Ramos (cell line): ENCODE results near the gene ANAPC5.

Source experiments
- in situ Hi-C: fragments of 300-500 bp; cut with MboI; formaldehyde crosslinking; loops from one replicate; pipeline ENCODE4 v1.14.3; 2022; ENCODE audit warnings: low sequenced_read_pairs; ENCODE audit not compliant: unreplicated experiment

ANAPC5 gene

DNA sequence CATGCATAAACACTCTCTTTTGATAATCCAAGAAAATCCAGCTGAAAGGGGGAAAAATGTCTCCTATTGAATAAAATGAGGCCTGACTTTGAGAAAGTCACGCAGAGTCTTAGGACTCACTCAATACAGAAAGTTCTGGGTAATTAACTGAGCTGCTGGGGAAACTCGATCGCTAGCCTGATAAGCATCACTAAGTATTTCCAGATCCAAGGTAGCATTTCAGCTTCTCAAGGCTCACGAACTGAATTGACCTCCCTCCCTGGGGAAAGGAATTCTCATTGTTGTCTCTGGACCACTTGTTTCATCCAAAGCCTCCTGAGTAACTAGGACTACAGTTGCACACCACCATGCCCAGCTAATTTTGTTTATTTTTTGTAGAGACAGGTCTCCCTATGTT, 13.8 kb upstream of the ANAPC5 start:
- in situ Hi-C loops = no loop called here

DNA sequence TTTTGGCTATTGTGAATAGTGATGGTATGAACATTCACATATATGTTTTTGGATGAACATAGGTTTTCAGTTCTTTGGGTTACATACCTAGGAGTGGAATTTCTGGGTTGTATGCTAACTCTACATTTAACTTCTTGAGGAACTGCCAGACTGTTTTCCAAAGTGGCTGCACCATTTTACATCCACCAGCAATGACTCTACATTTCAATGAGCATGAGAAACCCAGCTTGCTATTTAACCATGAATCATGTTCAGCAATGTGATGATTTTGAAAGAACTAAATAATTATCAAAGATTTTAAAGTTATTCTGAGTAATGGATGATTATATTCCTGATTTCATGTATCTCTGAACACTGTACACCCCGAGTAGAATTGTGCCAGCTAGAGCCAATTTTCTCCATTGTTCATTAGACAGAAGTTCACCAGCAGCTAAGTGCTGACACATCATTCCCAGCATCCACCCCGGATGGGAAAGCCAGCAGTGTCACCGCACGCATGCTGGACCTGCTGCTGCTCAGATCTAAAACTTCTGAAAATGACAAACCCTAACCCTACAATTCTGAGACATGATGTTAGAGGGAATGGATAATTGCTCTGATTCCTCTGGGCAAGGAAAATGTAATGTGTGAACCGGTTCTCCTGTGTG, 13.3 kb upstream of the ANAPC5 start:
- in situ Hi-C loops = no loop called here

DNA sequence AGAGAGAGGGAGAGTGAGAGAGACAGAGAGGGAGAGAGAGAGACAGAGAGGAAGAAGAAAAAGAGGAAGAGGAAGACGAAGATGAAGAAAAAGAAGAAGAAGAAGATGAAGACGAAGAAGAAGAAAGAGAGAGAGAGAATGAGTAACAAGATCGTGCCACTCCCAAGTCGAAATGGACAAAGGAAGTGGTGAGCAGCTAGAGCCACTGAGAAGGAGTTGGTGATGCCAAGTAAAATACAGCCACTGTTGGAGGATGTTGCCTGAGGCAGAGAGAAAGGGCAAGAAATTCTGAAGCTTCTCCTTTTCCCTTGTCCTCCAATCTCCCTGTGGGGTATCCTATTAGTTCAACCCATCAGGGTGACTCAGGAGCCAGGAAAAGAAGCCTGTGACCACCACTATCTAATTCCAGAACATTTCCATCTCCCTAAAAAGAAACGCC, 12.5 kb upstream of the ANAPC5 start:
- in situ Hi-C loops = no loop called here

DNA sequence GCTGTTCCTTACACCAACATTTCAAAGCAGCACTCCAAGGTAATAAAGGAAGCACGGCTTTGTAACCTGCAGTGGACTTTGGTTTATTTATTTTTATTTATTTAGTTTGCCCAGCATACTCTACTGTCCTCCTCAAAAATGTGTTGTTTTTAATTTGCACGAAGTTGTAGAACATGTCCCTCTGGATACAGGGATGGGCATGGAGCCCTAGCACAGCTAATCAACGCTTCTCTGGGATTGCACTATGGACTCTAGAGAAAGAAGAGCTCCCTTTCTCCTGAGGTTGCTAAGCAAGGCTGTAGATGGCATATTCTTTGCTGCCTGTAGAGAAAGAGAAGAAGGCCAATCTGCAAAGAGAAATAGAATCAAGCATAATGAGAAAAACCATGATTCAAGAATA, 5.9 kb upstream of the ANAPC5 start:
- in situ Hi-C loops = no loop called here

DNA sequence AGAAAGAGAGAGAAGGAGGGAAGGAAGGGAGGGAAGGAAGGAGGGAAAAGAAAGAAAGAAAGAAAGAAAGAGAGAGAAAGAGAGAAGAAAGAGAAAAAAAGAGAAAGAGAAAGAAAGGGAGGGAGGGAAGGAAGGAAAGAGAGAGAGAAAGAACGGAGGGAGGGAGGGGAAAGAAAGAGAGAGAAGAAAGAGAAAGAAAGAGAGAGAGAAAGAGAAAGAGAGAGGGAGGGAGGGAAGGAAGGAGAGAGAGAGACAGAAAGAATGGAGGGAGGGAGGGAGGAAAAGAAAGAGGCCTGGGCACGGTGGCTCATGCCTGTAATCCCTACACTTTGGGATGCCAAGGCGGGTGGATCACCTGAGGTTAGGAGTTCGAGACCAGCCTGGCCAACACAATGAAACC, 5.1 kb upstream of the ANAPC5 start:
- in situ Hi-C loops = no loop called here

DNA sequence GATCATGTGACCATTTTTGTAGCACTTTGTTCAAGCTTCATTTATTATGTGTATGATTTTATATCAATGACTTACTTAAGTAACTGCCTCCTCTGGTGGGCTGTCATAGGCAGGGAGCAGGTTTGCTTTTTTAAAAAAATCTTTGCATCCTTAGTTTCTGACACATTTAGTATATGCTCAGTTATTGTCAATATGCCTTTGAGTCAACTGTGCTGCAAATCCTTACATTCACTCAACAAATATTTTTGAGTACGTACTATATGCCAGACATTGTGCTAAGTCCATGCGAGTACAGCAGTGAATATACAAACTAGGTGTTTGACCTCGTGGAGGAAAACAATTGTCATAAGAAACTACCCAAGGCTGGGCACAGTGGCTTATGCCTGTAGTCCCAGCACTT, 4.4 kb upstream of the ANAPC5 start:
- in situ Hi-C loops = no loop called here

DNA sequence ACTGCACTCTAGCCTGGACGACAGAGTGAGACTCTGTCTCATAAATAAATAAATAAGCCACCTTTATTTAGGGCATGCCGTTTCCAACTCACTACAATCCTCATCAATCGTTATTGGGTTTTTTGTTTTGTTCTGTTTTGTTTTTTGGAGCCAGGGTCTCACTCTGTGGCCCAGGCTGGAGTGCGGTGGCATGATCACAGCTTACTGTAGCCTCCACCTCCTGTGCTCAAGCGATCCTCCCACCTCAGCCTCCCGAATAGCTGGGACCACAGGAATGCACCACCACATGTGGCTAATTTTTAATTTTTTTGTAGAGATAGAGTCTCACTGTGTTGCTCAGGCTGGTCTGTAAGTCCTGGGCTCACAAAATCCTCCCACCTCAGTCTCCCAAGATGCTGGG, 3.6 kb upstream of the ANAPC5 start:
- in situ Hi-C loops = no loop called here

DNA sequence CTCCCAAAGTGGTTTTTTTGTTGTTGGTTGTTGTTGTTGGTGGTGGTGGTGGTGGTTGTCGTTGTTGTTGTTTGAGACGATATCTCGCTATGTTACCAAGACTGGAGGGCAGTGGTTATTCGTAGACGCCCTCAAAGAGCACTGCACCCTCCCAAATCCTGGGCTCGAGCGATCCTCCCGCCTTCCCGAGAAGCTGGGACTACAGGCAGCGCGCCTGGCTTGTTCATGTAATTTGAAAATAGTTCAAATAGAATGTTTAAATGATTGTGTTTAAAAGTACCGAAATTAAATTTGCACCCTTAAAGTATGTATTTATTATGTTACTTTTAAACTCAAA, 439 bp upstream of the ANAPC5 start:
- in situ Hi-C loops = no loop called here

DNA sequence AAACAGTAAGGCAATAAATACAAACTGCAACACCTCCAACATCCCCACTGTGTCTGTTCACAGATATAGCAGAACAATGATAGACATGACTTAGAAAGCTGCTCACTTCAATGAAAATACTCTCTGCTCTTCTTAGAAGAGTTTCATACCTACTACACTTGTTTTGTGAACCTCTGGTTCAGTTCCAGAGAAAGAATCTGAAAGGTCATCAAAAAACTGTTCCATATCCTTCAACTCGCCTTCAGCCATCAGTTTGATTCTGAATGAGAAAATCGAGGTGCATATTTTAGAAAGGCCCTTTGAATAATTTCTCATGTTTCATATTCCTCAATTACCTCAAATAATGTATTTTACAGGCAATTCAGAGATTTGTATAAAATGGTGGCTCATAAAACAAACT, 5.5 kb downstream of the ANAPC5 start:
- in situ Hi-C loops = loop anchor here (10.0 kb wide), 1 partner anchor 98 kb away; no protein-coding TSS in a partner anchor

DNA sequence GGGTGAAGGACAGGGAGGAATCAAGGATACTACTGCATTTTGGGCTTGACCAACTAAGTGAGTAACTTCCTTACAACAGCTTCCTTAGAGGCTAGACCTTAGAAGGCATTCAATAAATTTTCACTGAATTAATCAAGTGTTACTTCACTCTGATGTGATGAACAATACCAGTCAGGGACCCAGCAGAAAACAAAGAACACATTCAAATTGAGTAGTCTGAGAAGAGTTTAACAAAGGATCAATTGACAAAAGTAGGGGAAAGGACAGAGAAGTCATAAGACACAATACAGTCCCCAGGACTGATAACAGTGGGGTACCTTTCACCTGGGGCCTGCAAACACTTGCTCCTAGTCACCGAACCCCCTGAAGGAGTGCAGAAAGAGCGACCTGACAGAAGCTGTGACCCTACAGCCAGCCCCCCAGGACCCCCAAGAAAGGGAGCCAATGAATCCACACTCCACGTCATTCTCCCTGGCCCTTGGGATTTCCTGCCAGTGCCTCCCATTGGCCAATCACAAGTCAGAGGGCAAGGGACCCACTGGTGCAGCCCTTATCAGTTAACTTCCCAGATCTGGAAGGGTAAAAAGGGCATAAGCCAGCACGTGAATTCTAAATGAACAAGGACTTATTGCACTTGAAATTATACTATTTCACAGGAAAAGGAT, 6.9 kb downstream of the ANAPC5 start:
- in situ Hi-C loops = loop anchor here (10.0 kb wide), 1 partner anchor 100 kb away; no protein-coding TSS in a partner anchor

DNA sequence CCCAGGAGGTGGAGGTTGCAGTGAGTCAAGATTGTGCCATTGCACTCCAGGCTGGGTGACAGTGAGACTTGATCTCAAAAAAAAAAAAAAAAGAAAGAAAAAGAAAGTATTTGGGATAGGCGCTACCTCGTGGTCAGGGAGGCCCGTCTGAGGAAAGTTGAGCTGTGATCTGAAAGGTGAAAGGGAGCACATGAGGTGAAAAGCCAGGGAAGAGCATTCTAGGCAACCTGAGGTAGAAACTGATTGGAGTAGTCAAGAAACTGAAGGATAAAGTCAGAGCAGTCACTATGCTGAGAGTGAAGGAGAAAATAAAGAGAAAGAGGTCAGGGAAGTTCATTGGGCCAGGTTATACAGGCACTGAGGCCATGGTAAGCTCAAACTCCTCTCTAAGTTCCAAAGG, 7.7 kb downstream of the ANAPC5 start:
- in situ Hi-C loops = loop anchor here (10.0 kb wide), 1 partner anchor 100 kb away; no protein-coding TSS in a partner anchor

DNA sequence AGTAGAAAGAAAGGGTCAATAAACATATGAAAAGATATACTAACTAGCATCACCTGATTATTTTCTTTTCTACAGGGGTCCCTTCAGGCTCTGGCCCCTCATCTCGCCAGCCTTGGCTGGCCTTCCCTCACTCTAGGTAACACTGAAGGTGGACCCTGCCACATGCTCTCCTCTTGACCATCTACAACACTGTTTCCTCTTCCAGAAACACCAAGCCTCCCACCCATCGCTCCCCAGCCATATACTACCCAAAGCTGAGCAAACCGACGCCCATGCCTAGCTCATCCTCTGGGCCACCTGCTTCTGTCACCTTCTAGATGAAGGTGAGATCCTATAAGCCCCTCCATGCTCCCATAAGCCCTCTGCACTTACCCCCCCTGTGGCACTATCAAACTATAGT, 14.8 kb downstream of the ANAPC5 start:
- in situ Hi-C loops = no loop called here

DNA sequence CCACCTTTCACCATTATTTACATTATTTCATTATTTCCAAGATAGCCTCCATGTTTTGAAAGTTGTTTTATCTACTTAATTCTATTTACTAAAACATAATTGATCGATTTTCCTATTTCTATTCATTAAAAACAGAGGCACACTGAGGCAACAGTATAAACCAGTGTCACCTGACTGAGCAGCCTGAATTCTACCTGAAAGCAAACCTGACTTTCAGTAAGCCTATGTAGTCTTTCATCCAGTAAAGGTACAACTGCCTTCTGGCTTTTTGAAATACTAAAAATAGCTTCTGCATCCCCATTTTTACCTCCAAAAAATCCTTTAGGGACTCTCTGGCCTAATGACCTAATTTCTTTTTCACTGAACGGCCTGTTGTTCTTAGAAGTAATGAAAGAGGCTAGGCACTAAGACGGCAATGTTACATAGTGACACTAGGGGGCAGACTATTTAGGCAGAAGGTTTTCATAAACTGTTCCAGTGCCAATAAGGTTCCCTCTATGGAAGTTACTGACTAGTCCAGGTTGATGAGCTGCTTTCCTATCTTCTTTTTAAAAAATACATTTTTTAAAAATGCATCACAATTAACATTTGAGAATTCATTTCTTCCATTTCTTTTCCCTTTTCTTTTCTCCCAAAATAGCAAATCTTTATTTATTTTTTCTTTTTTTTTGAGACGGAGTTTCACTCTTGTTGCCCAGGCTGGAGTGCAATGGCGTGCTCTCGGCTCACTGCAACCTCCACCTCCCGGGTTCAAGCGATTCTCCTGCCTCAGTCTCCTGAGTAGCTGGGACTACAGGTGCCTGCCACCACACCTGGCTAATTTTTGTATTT, 17.5 kb downstream of the ANAPC5 start:
- in situ Hi-C loops = no loop called here

DNA sequence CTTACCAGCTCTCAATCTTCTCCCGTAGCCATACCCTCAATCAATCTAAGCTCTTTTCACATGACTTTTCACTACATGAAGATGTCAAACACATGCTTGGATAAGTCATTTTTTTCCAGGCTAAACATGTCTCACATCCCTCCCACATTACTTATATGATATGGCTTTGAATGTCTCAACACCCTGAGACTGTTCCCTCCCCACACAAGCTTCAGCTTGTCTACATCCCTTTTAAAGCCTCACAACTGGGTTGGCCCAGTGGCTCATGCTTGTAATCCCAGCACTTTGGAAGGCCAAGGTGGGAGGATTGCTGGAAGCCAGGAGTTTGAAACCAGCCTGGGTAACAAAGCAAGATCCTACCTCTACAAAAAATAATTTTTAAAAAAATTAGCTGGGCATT, 18.5 kb downstream of the ANAPC5 start:
- in situ Hi-C loops = no loop called here

DNA sequence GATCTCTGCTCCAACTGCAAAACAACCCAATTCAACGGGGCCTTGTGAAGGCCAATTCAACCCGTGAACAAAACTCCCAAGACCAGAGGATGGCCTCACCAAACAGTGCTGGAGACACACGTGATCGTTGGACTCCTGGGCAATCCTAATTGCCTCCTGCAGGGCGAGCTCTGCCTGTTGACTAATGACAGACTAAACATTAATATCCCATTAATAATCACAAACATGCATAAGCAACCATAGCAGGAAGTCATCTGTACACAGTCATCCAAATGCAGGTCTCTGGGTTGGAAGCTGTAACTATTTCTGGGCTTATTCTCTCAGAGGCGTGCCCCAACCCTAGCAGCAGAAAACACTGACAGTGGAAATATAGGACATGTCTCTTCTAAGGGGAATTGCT, 21.0 kb downstream of the ANAPC5 start:
- in situ Hi-C loops = no loop called here

DNA sequence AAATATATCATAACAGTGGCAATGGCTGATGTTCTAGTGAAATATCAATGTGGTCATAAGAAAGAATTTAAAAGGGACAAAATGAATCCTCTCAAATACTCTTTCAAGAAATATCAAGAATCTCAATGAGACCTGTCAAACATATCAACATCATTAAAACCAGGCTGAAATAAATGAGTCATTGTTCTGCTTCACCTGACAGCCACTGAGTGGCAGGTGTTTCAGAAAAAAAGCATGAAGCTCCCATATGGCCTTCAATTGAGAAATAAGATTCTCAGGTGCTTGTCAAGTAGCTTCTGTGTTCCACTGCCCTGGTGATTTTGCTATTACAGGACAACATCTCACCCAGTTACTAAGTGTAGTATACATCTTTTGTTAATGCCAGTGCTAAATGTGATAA, 21.5 kb downstream of the ANAPC5 start:
- in situ Hi-C loops = no loop called here

DNA sequence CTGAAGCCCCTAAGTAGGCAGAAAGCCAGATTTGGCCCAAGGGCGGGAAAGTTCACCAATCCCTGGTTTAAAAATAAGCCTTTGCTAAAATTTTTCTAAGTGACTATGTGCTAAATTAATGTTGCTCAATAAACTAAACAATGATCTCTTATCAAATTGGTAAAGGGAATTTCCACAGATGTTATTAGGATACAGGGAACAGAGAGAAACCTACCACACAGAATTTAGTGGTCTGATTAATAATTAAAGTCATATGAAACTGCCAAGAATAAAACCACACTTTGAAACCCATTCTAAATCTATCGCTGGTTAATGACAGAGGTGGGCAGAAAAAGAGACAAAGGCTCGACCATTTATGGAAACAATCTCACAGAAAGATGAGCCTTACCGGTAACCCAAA, 22.0 kb downstream of the ANAPC5 start:
- in situ Hi-C loops = no loop called here

DNA sequence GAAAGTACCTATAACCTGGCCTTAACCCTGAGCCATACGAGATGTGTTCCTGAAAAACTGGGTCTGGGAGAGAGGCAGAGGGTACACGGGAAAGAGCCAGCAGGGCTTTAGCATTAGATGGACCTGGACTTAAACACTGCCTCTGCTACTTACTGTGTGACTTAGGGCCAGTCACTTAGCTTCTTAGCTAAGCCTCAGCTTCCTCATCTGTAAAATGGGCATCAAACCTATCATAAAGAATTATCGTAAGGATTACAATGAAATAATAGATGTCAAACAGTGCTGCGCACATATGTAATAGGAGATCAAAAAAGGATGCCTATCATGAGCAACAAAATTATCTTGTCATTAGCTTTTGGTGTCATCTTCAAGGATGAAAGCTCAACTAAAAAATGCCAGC, 23.6 kb downstream of the ANAPC5 start:
- in situ Hi-C loops = no loop called here

DNA sequence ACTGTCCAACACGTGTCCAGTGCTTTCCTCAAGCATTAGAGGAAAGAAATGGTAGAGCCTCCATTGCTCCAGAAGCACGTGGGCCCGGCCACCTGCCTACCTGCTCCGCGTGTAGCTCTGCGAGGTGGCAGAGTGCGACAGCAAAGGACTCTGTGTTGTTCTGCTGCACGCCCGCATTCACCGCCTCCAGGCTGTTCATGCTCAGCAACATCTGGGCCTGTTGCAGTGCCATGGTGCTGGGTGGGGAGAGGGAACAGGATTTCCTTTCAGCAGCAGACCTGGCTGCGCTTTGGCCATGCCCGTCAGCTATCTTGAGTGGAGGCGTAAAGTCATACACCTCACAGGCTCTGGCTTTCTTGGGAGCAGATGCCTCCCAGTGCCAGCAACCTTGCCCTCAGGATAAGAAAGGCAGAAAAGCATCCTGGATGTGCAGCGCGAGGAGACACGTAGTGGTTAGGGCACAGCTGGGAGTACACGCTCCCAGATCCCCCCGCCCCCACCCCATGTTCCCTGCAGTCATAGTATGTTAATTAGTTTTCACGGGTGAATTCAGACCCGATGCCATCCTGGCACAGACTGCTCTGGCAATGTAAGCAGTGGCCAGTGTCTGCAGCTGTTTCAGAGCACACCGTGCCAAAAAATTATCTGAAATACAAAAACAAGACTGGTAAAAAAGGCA, 25.1 kb downstream of the ANAPC5 start:
- in situ Hi-C loops = no loop called here

DNA sequence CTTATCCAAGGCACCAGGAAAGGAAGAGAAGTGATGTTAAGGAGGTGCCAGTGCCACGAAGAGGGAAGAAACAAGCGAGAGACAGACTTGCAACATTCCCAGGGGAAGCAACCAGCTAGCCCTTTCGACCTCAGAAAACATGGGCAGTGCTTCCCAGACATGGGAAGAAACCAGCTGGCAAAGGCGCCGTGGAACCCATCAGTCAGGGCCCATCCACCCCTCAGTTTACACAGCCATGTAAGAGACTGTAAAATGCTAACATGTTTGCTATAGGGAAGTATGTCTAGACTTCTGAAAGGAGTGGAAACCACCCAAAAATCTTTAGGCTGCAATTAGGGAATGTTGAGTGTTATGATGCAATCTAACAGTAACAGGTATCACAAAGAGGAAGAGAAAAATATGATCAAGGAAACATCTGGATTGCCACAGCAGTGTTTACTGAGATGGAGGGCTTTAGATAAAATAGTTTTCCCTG, 26.3 kb downstream of the ANAPC5 start:
- in situ Hi-C loops = no loop called here

DNA sequence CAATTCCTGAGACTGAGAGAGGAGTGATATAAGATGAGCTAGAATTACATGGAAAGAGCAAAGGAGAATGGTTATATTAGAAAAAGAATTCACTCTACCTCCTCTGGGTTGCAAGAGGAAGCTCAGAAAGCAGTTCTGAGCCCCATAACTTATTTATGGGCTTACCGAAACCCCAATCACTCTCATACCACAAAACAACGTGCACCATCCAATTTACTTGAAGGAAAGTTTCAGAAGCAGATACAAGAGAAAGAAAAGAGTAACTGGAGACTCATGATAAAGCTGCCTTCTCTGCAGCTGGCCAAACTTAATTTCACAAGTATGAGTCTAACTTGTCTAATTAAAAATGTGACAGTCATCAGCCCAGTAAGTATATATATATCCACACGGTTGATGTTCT, 28.3 kb downstream of the ANAPC5 start:
- in situ Hi-C loops = no loop called here
